Thoracic aorta (tissue), 2 donors: ENCODE data around the gene CYP2A13. TPM values are rescaled to one million over a fixed set of nuclear protein-coding genes. Genes with fewer than 3 reads are reported as not detected.

Experiments
- ATAC-seq: fragments of 150-250 bp; one replicate; pipeline ENCODE4 v1.8.0; 2017; ENCODE audit warnings: low read depth; ENCODE audit not compliant: insufficient number of reproducible peaks, low FRiP score
- DNase-seq: peaks from one replicate; pipeline ENCODE4 v3.0.0-alpha.2; 2020; ENCODE audit warnings: low spot score
- H3K27ac ChIP-seq, 2 donors: fragments of 200-600 bp; sonication (generic); 1 replicate in 1 of 2; 2 replicates in 1 of 2; pipeline ENCODE4 v1.5.1; 2016; ENCODE audit warnings: mild to moderate bottlenecking in 2 of 2, moderate library complexity in 2 of 2
- H3K27me3 ChIP-seq: fragments of 200-600 bp; sonication (generic); replicated peaks from 2 replicates; pipeline ENCODE4 v1.6.0; 2016; ENCODE audit warnings: mild to moderate bottlenecking; ENCODE audit not compliant: insufficient read depth
- H3K36me3 ChIP-seq: fragments of 200-600 bp; sonication (generic); one replicate; pipeline ENCODE4 v1.5.1; 2016
- H3K4me1 ChIP-seq, 2 donors: fragments of 200-600 bp; sonication (generic); 1 replicate in 1 of 2; 2 replicates in 1 of 2; pipeline versions ENCODE4 v1.5.1 to v1.6.0; 2016; ENCODE audit warnings: low read depth in 2 of 2, mild to moderate bottlenecking in 1 of 2; ENCODE audit not compliant: control insufficient read depth in 1 of 2
- H3K4me3 ChIP-seq: fragments of 200-600 bp; sonication (generic); 2 replicates; pipeline ENCODE4 v1.5.1; 2016; ENCODE audit warnings: mild to moderate bottlenecking
- H3K9me3 ChIP-seq: fragments of 200-600 bp; sonication (generic); 2 replicates; pipeline ENCODE4 v1.5.1; 2016
- CTCF ChIP-seq: fragments of 200-600 bp; sonication (generic); IDR thresholded peaks from one replicate; pipeline ENCODE4 v1.5.1; 2019; ENCODE audit warnings: antibody characterized with exemption
- total RNA-seq, 2 donors: library from RNA; depleted of rRNA; stranded (reverse); fragments of >200 nt; gene quantifications; one replicate each; pipeline versions ENCODE4 v1.1.0 to v1.2.3, GENCODE V29; 2016

The CYP2A13 gene
- total RNA-seq, 2 donors from 2014 or later: not detected

GRCh38 chr19:41076286-41076685 is 12.0 kb upstream of the CYP2A13 start:
- Histone ChIP-seq H3K4me1 (no peaks in the 10 kb centered on the region), H3K27ac (no peak overlapping the region), H3K4me3 (no peak overlapping the region), H3K27me3 (no peaks in the 10 kb centered on the region), H3K36me3 (no peaks in the 10 kb centered on the region), H3K9me3 (peaks cover 5% of the 10 kb centered on the region)
- no peak for DNase-seq
- no peak for TF ChIP-seq CTCF
- ATAC-seq: no peak

- no peak for TF ChIP-seq CTCF
- peaks cover 5% of the 10 kb centered on the region for H3K9me3 ChIP-seq
- no peaks in the 10 kb centered on the region for H3K27me3 ChIP-seq
- no peaks in the 10 kb centered on the region for H3K36me3 ChIP-seq
- no peak overlapping the region for H3K27ac ChIP-seq
- ATAC-seq (no peak), DNase-seq (no peak)
- H3K4me1 ChIP-seq: no peaks in the 10 kb centered on the region
- H3K4me3 ChIP-seq: no peak overlapping the region
These were observed 4.7 kb upstream of the CYP2A13 start for GRCh38 chr19:41083516-41083915.

- Histone ChIP-seq H3K9me3 (no peaks in the 10 kb centered on the region), H3K4me3 (no peak overlapping the region), H3K27me3 (no peaks in the 10 kb centered on the region), H3K27ac (no peak overlapping the region), H3K4me1 (no peaks in the 10 kb centered on the region), H3K36me3 (no peaks in the 10 kb centered on the region)
- ATAC-seq: no peak
- DNase-seq: no peak
- TF ChIP-seq CTCF: no peak
These were observed 2.4 kb upstream of the CYP2A13 start for GRCh38 chr19:41085748-41086415.

- H3K27me3 ChIP-seq: no peaks in the 10 kb centered on the region
- ATAC-seq (no peak), DNase-seq (no peak)
These were observed 1.7 kb downstream of the CYP2A13 start for GRCh38 chr19:41089959-41090358.

GRCh38 chr19:41095703-41096102 is 7.5 kb downstream of the CYP2A13 start:
- no peak overlapping the region for H3K27ac ChIP-seq
- no peak for ATAC-seq

More at GRCh38 chr19:41089959-41090358, 1.7 kb downstream of the CYP2A13 start:
- TF ChIP-seq CTCF: no peak
- Histone ChIP-seq H3K27ac (no peak overlapping the region), H3K9me3 (no peaks in the 10 kb centered on the region), H3K36me3 (no peaks in the 10 kb centered on the region), H3K4me1 (no peaks in the 10 kb centered on the region), H3K4me3 (no peak overlapping the region)

More at GRCh38 chr19:41095703-41096102, 7.5 kb downstream of the CYP2A13 start:
- Histone ChIP-seq H3K4me3 (no peak overlapping the region), H3K4me1 (no peaks in the 10 kb centered on the region), H3K27me3 (no peaks in the 10 kb centered on the region), H3K9me3 (no peaks in the 10 kb centered on the region), H3K36me3 (no peaks in the 10 kb centered on the region)
- TF ChIP-seq CTCF: no peak
- DNase-seq: no peak
